Activated CD8-positive, alpha-beta memory T cell treated with anti-CD3 and anti-CD28 coated beads, Interleukin-2, amount 10 ng/mL, durations not matched to agents 7 days and 5 days (primary cell): ENCODE measurements around the gene L3MBTL1. TPM values are rescaled to one million over a fixed set of nuclear protein-coding genes. Genes with fewer than 3 reads are reported as not detected.

Experiments used
- ATAC-seq: fragments of 150-1000 bp; cut with Tn5 transposase; one replicate; pipeline ENCODE4 v1.10.0; 2021; ENCODE audit warnings: moderate library complexity
- CTCF ChIA-PET: fragments of 350-600 bp; sonication (Branson Sonifier 250); formaldehyde crosslinking; loops from one replicate; lab custom pipeline; 2021; ENCODE audit warnings: antibody characterized with exemption; lab: Charles Lee
- DNase-seq: peaks from one replicate; pipeline ENCODE4 v3.0.0-alpha.2; 2020
- H3K27ac Mint-ChIP-seq: one replicate; pipeline ENCODE4 v1.8.0; 2021; ENCODE audit warnings: mild to moderate bottlenecking, mixed read lengths
- H3K27me3 Mint-ChIP-seq: one replicate; pipeline ENCODE4 v1.8.0; 2021; ENCODE audit warnings: mixed read lengths
- H3K36me3 Mint-ChIP-seq: one replicate; pipeline ENCODE4 v1.8.0; 2021; ENCODE audit warnings: mild to moderate bottlenecking, mixed read lengths
- H3K4me1 Mint-ChIP-seq: one replicate; pipeline ENCODE4 v1.8.0; 2021; ENCODE audit warnings: mixed read lengths
- H3K4me3 Mint-ChIP-seq: one replicate; pipeline ENCODE4 v1.8.0; 2021; ENCODE audit warnings: mild to moderate bottlenecking, moderate library complexity, mixed read lengths
- H3K9me3 Mint-ChIP-seq: one replicate; pipeline ENCODE4 v1.8.0; 2022; ENCODE audit warnings: low read depth, mixed read lengths
- total RNA-seq, 2 experiments: library from RNA; stranded (reverse); gene quantifications; one replicate each; pipeline ENCODE4 v1.2.3, GENCODE V29; 2021

L3MBTL1 gene
- total RNA-seq: 1 to 10 TPM; 6.8 to 9.6 TPM

GRCh38 chr20:43507150-43508080 is at the start of gene L3MBTL1:
Gene L3MBTL1, plus strand, starts transcription at chr20:43507697. Its CDS starts 5,807 bp downstream, at chr20:43513504.
- peaks cover 51% of the 10 kb centered on the region for H3K27me3 Mint-ChIP-seq

GRCh38 chr20:43458422-43458924 is 49.0 kb upstream of the L3MBTL1 start:
- H3K4me1 Mint-ChIP-seq: peaks cover 30% of the 10 kb centered on the region
- H3K4me3 Mint-ChIP-seq: peak overlapping the region; percentile 88
- peaks cover 39% of the 10 kb centered on the region for H3K36me3 Mint-ChIP-seq
- CTCF ChIA-PET: interaction anchor here (2.4 kb wide), 1 partner anchor 9 kb away, joined by 10 read pairs; no protein-coding TSS in a partner anchor
- ATAC-seq: peak; percentile 2
- no peak for DNase-seq
- H3K9me3 Mint-ChIP-seq: no peaks in the 10 kb centered on the region
- peaks cover 7% of the 10 kb centered on the region for H3K27me3 Mint-ChIP-seq
- peak overlapping the region; percentile 96 for H3K27ac Mint-ChIP-seq

More at GRCh38 chr20:43507150-43508080, at the start of gene L3MBTL1:
- CTCF ChIA-PET: interaction anchor here (0.5 kb wide), 1 partner anchor 119 kb away, joined by 3 read pairs; no protein-coding TSS in a partner anchor
- no peak within 1 kb of the TSS for H3K27ac Mint-ChIP-seq
- no peaks in the 10 kb centered on the region for H3K9me3 Mint-ChIP-seq
- DNase-seq (no peak), ATAC-seq (peak; percentile 72)
- peak within 1 kb of the TSS; percentile 47 for H3K4me3 Mint-ChIP-seq
- H3K36me3 Mint-ChIP-seq: no peaks in the 10 kb centered on the region
- H3K4me1 Mint-ChIP-seq: peaks cover 5% of the 10 kb centered on the region

- H3K9me3 Mint-ChIP-seq: no peaks in the 10 kb centered on the region
- CTCF ChIA-PET: interaction anchor here (2.4 kb wide), 1 partner anchor 10 kb away, joined by 10 read pairs; no protein-coding TSS in a partner anchor
- H3K4me1 Mint-ChIP-seq: peaks cover 30% of the 10 kb centered on the region
- H3K27ac Mint-ChIP-seq: peak overlapping the region; percentile 77
- no peak for ATAC-seq
- H3K4me3 Mint-ChIP-seq: peak overlapping the region; percentile 88
- H3K36me3 Mint-ChIP-seq: peaks cover 47% of the 10 kb centered on the region
- peak; percentile 72 for DNase-seq
- H3K27me3 Mint-ChIP-seq: peaks cover 5% of the 10 kb centered on the region
Measured at GRCh38 chr20:43459022-43459942, 48.2 kb upstream of the L3MBTL1 start.

- Mint-ChIP-seq H3K36me3 (peaks cover 55% of the 10 kb centered on the region), H3K4me1 (peaks cover 30% of the 10 kb centered on the region), H3K4me3 (no peak overlapping the region), H3K27ac (peak overlapping the region; percentile 12), H3K9me3 (no peaks in the 10 kb centered on the region), H3K27me3 (peaks cover 2% of the 10 kb centered on the region)
- no peak for ATAC-seq
- CTCF ChIA-PET: no interaction called here
- DNase-seq: no peak
Measured at GRCh38 chr20:43460172-43460829, 47.2 kb upstream of the L3MBTL1 start.

GRCh38 chr20:43460830-43461200 is 46.7 kb upstream of the L3MBTL1 start:
- DNase-seq (no peak), ATAC-seq (no peak)
- Mint-ChIP-seq H3K4me3 (no peak overlapping the region), H3K4me1 (peaks cover 30% of the 10 kb centered on the region), H3K27me3 (peaks cover 1% of the 10 kb centered on the region), H3K27ac (no peak overlapping the region), H3K36me3 (peaks cover 55% of the 10 kb centered on the region), H3K9me3 (no peaks in the 10 kb centered on the region)
- CTCF ChIA-PET: interaction anchor here (1.7 kb wide), 1 partner anchor 12 kb away, joined by 5 read pairs; no protein-coding TSS in a partner anchor

GRCh38 chr20:43461894-43462659 is 45.4 kb upstream of the L3MBTL1 start:
- H3K4me3 Mint-ChIP-seq: no peak overlapping the region
- no peak for ATAC-seq
- peaks cover 26% of the 10 kb centered on the region for H3K4me1 Mint-ChIP-seq
- DNase-seq: no peak
- peaks cover 61% of the 10 kb centered on the region for H3K36me3 Mint-ChIP-seq
- H3K27me3 Mint-ChIP-seq: no peaks in the 10 kb centered on the region
- CTCF ChIA-PET: interaction anchor here (1.7 kb wide), 1 partner anchor 13 kb away, joined by 5 read pairs; no protein-coding TSS in a partner anchor
- no peak overlapping the region for H3K27ac Mint-ChIP-seq
- H3K9me3 Mint-ChIP-seq: no peaks in the 10 kb centered on the region

- CTCF ChIA-PET: interaction anchor here (0.8 kb wide), 1 partner anchor 14 kb away, joined by 3 read pairs; no protein-coding TSS in a partner anchor
- Mint-ChIP-seq H3K27me3 (no peaks in the 10 kb centered on the region), H3K4me1 (peaks cover 26% of the 10 kb centered on the region), H3K9me3 (no peaks in the 10 kb centered on the region), H3K27ac (no peak overlapping the region), H3K4me3 (no peak overlapping the region), H3K36me3 (peaks cover 63% of the 10 kb centered on the region)
- DNase-seq (no peak), ATAC-seq (no peak)
Measured at GRCh38 chr20:43462660-43463526, 44.6 kb upstream of the L3MBTL1 start.

- H3K27ac Mint-ChIP-seq: no peak overlapping the region
- CTCF ChIA-PET: interaction anchor here (0.8 kb wide), 1 partner anchor 15 kb away, joined by 3 read pairs; no protein-coding TSS in a partner anchor
Measured at GRCh38 chr20:43463527-43464218, 43.8 kb upstream of the L3MBTL1 start.

GRCh38 chr20:43464219-43464790 is 43.2 kb upstream of the L3MBTL1 start:
- CTCF ChIA-PET: no interaction called here
- no peak overlapping the region for H3K27ac Mint-ChIP-seq
- H3K36me3 Mint-ChIP-seq: peaks cover 59% of the 10 kb centered on the region
- peaks cover 21% of the 10 kb centered on the region for H3K4me1 Mint-ChIP-seq
- no peaks in the 10 kb centered on the region for H3K9me3 Mint-ChIP-seq
- H3K4me3 Mint-ChIP-seq: no peak overlapping the region
- ATAC-seq (no peak), DNase-seq (no peak)
- no peaks in the 10 kb centered on the region for H3K27me3 Mint-ChIP-seq

More at GRCh38 chr20:43463527-43464218, 43.8 kb upstream of the L3MBTL1 start:
- DNase-seq (no peak), ATAC-seq (no peak)
- Mint-ChIP-seq H3K27me3 (no peaks in the 10 kb centered on the region), H3K9me3 (no peaks in the 10 kb centered on the region), H3K36me3 (peaks cover 62% of the 10 kb centered on the region), H3K4me1 (peaks cover 26% of the 10 kb centered on the region), H3K4me3 (no peak overlapping the region)

- CTCF ChIA-PET: interaction anchor here (1.2 kb wide), 1 partner anchor 49 kb away, joined by 3 read pairs; no protein-coding TSS in a partner anchor
- Mint-ChIP-seq H3K4me1 (peaks cover 10% of the 10 kb centered on the region), H3K9me3 (no peaks in the 10 kb centered on the region), H3K36me3 (peaks cover 51% of the 10 kb centered on the region), H3K27ac (no peak overlapping the region), H3K27me3 (no peaks in the 10 kb centered on the region), H3K4me3 (no peak overlapping the region)
- DNase-seq (no peak), ATAC-seq (no peak)
Measured at GRCh38 chr20:43465625-43465943, 41.9 kb upstream of the L3MBTL1 start.
